ENCODE results near the gene FGF12. TPM values are rescaled to one million over a fixed set of nuclear protein-coding genes. Genes with fewer than 3 reads are reported as not detected.

The FGF12 gene
- total and polyA plus RNA-seq, 2 of the 13 experiments (the other 11 are each of a cell fraction or from before 2014, with no cell fraction given), result 0.07 TPM; not detected in 1

GRCh38 chr3:192408647-192409200 is 318.6 kb downstream of the FGF12 start:
- FAIRE-seq (no peak), ATAC-seq (no peak), DNase-seq (ENCODE audit: low spot score) (no peak)
- H3K4me3 ChIP-seq (replicated peaks in 1 of 3; ENCODE audit: insufficient read depth in 1 of 3, low read depth in 2 of 3, low read length in 3 of 3), result no peak overlapping the region
- no peaks in the 10 kb centered on the region for H4K20me1 ChIP-seq (ENCODE audit: insufficient read depth, low read length)
- CTCF ChIA-PET (ENCODE audit: low intra/inter-chr PET ratio, low total read pairs), result no interaction called here
- H3K9me3 ChIP-seq (ENCODE audit: low read length), result no peaks in the 10 kb centered on the region
- no TSS peak for BruUV-seq (replicated peaks)
- intact Hi-C loops (cut with micrococcal nuclease; ENCODE audit: unreplicated experiment) (no loop called here), in situ Hi-C loops (cut with HindIII; ENCODE audit: extremely low pct_ligation_motif_present, low pct_unique_long_range_greater_than_20kb) (no loop called here)
- H3K79me2 ChIP-seq (ENCODE audit: insufficient read depth, low read length), result no peaks in the 10 kb centered on the region
- H3K4me2 ChIP-seq (ENCODE audit: low read depth, low read length), result no peak overlapping the region
- H2AFZ ChIP-seq (ENCODE audit: low read length), result no peak overlapping the region
- no peak overlapping the region for H3K9ac ChIP-seq (ENCODE audit: insufficient read depth, low read depth, low read length)
- no peaks in the 10 kb centered on the region for H3K36me3 ChIP-seq (replicated peaks in 1 of 2; ENCODE audit: control insufficient read depth in 1 of 2, insufficient read depth in 2 of 2, low read length in 2 of 2)
- TF ChIP-seq HOMEZ (CRISPR knock-in tag; IDR thresholded peaks at IDR 0.05; ENCODE audit: low read depth) (no peak), ZBTB1 (CRISPR knock-in tag; IDR thresholded peaks at IDR 0.05; ENCODE audit: borderline replicate concordance) (no peak), NFIC (IDR thresholded peaks at IDR 0.05; ENCODE audit: low read length) (no peak), ZNF839 (CRISPR knock-in tag; IDR thresholded peaks at IDR 0.05; ENCODE audit: borderline replicate concordance) (no peak), KLF6 (CRISPR knock-in tag; IDR thresholded peaks at IDR 0.05) (no peak), NR1H2 (CRISPR knock-in tag; IDR thresholded peaks at IDR 0.05; ENCODE audit: borderline replicate concordance, low read depth) (no peak), ZNF136 (CRISPR knock-in tag; IDR thresholded peaks at IDR 0.05; ENCODE audit: low read depth) (no peak), KDM3A (CRISPR knock-in tag; IDR thresholded peaks at IDR 0.05; ENCODE audit: low read depth) (no peak)
- POLR2A ChIA-PET, result no interaction called here
- WGBS (ENCODE audit: low lambda C conversion rate), result 10% methylated on average over 31 of the region's 41 CpGs
- H3K4me1 ChIP-seq (ENCODE audit: insufficient read depth, low read length), result no peaks in the 10 kb centered on the region
- H3K27me3 ChIP-seq (ENCODE audit: control insufficient read depth in 1 of 2, insufficient read depth in 2 of 2, low read length in 2 of 2), result peaks cover 0 to 46% of the 10 kb centered on the region in 2 experiments
- H3K27ac ChIP-seq (ENCODE audit: extremely low read length, insufficient read depth, low read length), result no peak overlapping the region

Measured in HepG2 (cell line).